PC-3 (cell line): Measurements from ENCODE around the gene LARP4B.

Experiments
- EZH2 ChIP-seq: fragments of 300-600 bp; sonication (generic); IDR thresholded peaks from one replicate; pipeline ENCODE4 v1.6.1; 2017; ENCODE audit warnings: antibody characterized with exemption, mild to moderate bottlenecking, low read length; ENCODE audit not compliant: unreplicated experiment
- TF ChIP-seq, protein P1 (sequence below): fragments of 300-600 bp; sonication (generic); conservative IDR thresholded peaks from 2 replicates; pipeline ENCODE4 v1.5.1; 2017; ENCODE audit warnings: antibody characterized with exemption, low read depth, mild to moderate bottlenecking, low read length

DNA sequence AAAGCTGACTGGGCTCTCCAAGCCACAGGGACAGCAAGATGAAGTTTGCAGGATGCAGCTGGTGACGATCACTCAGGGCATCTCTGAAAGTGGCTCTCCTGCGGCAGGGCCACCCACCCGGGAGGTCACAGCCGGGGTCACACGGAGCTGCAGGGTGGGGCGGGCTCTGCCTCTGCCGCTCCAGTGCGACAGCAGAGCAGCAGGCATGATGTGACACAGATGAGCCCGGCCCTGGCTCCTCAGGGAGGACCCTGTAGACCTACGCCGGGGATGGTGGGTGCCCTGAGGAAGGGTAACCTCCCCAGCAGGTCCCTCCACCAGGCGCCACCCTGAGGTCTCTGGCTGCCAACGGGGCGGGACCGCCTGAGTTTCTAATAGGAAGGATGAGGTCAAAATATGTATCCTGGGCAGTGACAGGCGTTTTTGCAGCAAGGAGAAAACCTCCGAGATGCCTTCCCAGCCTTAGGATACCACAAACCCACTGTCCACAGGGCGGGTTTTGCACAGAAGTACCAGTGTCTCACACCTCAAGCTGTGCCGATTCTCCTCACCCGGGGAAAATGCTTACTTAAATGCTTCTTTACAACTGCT is 127.2 kb downstream of the LARP4B start:
- TF ChIP-seq, protein P1, sequence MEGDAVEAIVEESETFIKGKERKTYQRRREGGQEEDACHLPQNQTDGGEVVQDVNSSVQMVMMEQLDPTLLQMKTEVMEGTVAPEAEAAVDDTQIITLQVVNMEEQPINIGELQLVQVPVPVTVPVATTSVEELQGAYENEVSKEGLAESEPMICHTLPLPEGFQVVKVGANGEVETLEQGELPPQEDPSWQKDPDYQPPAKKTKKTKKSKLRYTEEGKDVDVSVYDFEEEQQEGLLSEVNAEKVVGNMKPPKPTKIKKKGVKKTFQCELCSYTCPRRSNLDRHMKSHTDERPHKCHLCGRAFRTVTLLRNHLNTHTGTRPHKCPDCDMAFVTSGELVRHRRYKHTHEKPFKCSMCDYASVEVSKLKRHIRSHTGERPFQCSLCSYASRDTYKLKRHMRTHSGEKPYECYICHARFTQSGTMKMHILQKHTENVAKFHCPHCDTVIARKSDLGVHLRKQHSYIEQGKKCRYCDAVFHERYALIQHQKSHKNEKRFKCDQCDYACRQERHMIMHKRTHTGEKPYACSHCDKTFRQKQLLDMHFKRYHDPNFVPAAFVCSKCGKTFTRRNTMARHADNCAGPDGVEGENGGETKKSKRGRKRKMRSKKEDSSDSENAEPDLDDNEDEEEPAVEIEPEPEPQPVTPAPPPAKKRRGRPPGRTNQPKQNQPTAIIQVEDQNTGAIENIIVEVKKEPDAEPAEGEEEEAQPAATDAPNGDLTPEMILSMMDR: no peak
- TF ChIP-seq EZH2: no peak
